HepG2 (cell line): Measurements from ENCODE around the gene DHRS1. TPM values are rescaled to one million over a fixed set of nuclear protein-coding genes. Genes with fewer than 3 reads are reported as not detected.

Source experiments
- ATAC-seq: fragments of 200-7000 bp; cut with Tn5 transposase; 3 replicates; pipeline ENCODE4 v1.9.1; 2020; ENCODE audit warnings: mild to moderate bottlenecking, moderate library complexity
- BruUV-seq: library from RNA; stranded (reverse); fragments of 400-500 nt; replicated peaks from 2 replicates; lab custom pipeline; 2021; lab: Mats Ljungman, UMichigan
- CTCF ChIA-PET: fragments of 300-600 bp; formaldehyde crosslinking; extraction: SDS; loops from one replicate; lab custom pipeline; 2021; ENCODE audit warnings: low total read pairs, inconsistent platforms, low intra/inter-chr PET ratio; lab: Yijun Ruan, JAX
- POLR2A ChIA-PET: fragments of 350-600 bp; sonication (Branson Sonifier 250); formaldehyde crosslinking; loops from one replicate; lab custom pipeline; 2020; ENCODE audit warnings: antibody characterized with exemption, inconsistent platforms; lab: Yijun Ruan, JAX
- DNase-seq: peaks from one replicate; pipeline ENCODE4 v3.0.0-alpha.2; 2015; ENCODE audit warnings: low spot score
- FAIRE-seq: peaks from 3 replicates; lab custom pipeline; 2011; peaks lifted over from hg19 to GRCh38; lab: Jason Lieb, UNC
- H2AFZ ChIP-seq: one replicate; pipeline ENCODE4 v1.6.1; 2011; ENCODE audit warnings: low read length, inconsistent platforms
- H3K27ac ChIP-seq: fragments of 300-600 bp; 3 replicates; pipeline ENCODE4 v1.8.0; 2011; ENCODE audit warnings: mixed run types, mild to moderate bottlenecking, mixed read lengths, low read length, inconsistent platforms; ENCODE audit not compliant: insufficient read depth; ENCODE audit errors: extremely low read length
- H3K27me3 ChIP-seq, 2 experiments: fragments of 200-600 bp in 1 of 2; 2 replicates in 1 of 2; 3 replicates in 1 of 2; pipeline versions ENCODE4 v1.6.0 to v1.8.0; 2011; ENCODE audit warnings: low read length in 2 of 2, mild to moderate bottlenecking in 2 of 2, moderate library complexity in 2 of 2, inconsistent platforms in 1 of 2; ENCODE audit not compliant: insufficient read depth in 2 of 2, control insufficient read depth in 1 of 2
- H3K36me3 ChIP-seq, 2 experiments: fragments of 200-600 bp in 1 of 2; replicated peaks in 1 of 2; 2 replicates in 1 of 2; 3 replicates in 1 of 2; pipeline versions ENCODE4 v1.5.1 to v1.8.0; 2011; ENCODE audit warnings: low read length in 2 of 2, inconsistent platforms in 1 of 2; ENCODE audit not compliant: insufficient read depth in 2 of 2, control insufficient read depth in 1 of 2
- H3K4me1 ChIP-seq: 2 replicates; pipeline ENCODE4 v1.5.1; 2012; ENCODE audit warnings: low read length, inconsistent platforms; ENCODE audit not compliant: insufficient read depth
- H3K4me2 ChIP-seq: 2 replicates; pipeline ENCODE4 v1.6.0; 2011; ENCODE audit warnings: low read depth, low read length, inconsistent platforms
- H3K4me3 ChIP-seq, 3 experiments: fragments of 200-600 bp in 1 of 3; sonication (generic), shearing (Covaris generic) in 1 of 3; replicated peaks in 1 of 3; 2 replicates each; pipeline ENCODE4 v1.5.1; 2011 to 2016; ENCODE audit warnings: low read length in 3 of 3, inconsistent platforms in 2 of 3, low read depth in 2 of 3, mild to moderate bottlenecking in 2 of 3, control low read depth in 1 of 3, mixed read lengths in 1 of 3; ENCODE audit not compliant: insufficient read depth in 1 of 3
- H3K79me2 ChIP-seq: one replicate; pipeline ENCODE4 v1.6.1; 2011; ENCODE audit warnings: low read length, inconsistent platforms; ENCODE audit not compliant: insufficient read depth
- H3K9ac ChIP-seq: 2 replicates; pipeline ENCODE4 v1.6.0; 2011; ENCODE audit warnings: mild to moderate bottlenecking, low read depth, low read length, inconsistent platforms; ENCODE audit not compliant: insufficient read depth
- H3K9me3 ChIP-seq: 2 replicates; pipeline ENCODE4 v1.5.1; 2012; ENCODE audit warnings: mild to moderate bottlenecking, low read length
- H4K20me1 ChIP-seq: 2 replicates; pipeline ENCODE4 v1.6.0; 2011; ENCODE audit warnings: inconsistent platforms, mild to moderate bottlenecking, low read length, moderate library complexity; ENCODE audit not compliant: insufficient read depth
- NFAT5 ChIP-seq: sonication (generic); formaldehyde crosslinking; IDR thresholded peaks from 2 replicates; pipeline ENCODE4 v1.4.0; 2020; ENCODE audit warnings: missing genetic modification reagents
- RFX1 ChIP-seq: fragments of 450-650 bp; IDR thresholded peaks from 2 replicates; pipeline ENCODE4 v1.6.1; 2017
- RFX5 ChIP-seq: IDR thresholded peaks from 2 replicates; pipeline ENCODE4 v1.6.1; 2011; ENCODE audit warnings: low read depth, low read length, improper control_type of control experiment
- ZNF101 ChIP-seq: sonication (generic); formaldehyde crosslinking; IDR thresholded peaks from 2 replicates; pipeline ENCODE4 v1.4.0; 2020; ENCODE audit warnings: mild to moderate bottlenecking, low read depth, missing genetic modification reagents, borderline replicate concordance
- ZNF251 ChIP-seq: sonication (generic); formaldehyde crosslinking; IDR thresholded peaks from 2 replicates; pipeline ENCODE4 v1.9.0; 2021; ENCODE audit warnings: mild to moderate bottlenecking, missing genetic modification reagents
- WGBS: methylation state at CpG from one replicate; pipeline ENCODE4 v1.1.6; 2017; ENCODE audit warnings: low lambda C conversion rate; 5-methylcytosine and 5-hydroxymethylcytosine counted together
- in situ Hi-C: cut with HindIII; loops from 2 replicates; pipeline ENCODE4 v1.10.0; 2017; ENCODE audit warnings: low pct_unique_long_range_greater_than_20kb; ENCODE audit not compliant: extremely low pct_ligation_motif_present
- intact Hi-C: fragments of 100-400 bp; cut with micrococcal nuclease; formaldehyde crosslinking; loops from one replicate; pipeline ENCODE4 v1.10.0; 2022; ENCODE audit not compliant: unreplicated experiment
- polyA plus RNA-seq, 8 experiments: library from polyadenylated mRNA; depleted of rRNA in 3 of 8; stranded (reverse) in 7 of 8; unstranded in 1 of 8; fragments of >200 nt; fragmentation: Illumina TruSeq in 4 of 8; extraction: Trizol in 4 of 8; gene quantifications; 2 replicates each; pipeline versions ENCODE4 v1.2.1 to v1.2.3, GENCODE V29; 2011 to 2016; ENCODE audit warnings: low read depth in 4 of 8, missing spikeins in 1 of 8, mixed read lengths in 1 of 8; ENCODE audit not compliant: insufficient read depth in 1 of 8
- total RNA-seq, 5 experiments: library from RNA; depleted of rRNA; stranded (reverse); fragments of >200 nt; fragmentation: Illumina TruSeq; extraction: Trizol; gene quantifications; 2 replicates each; pipeline ENCODE4 v1.2.3, GENCODE V29; 2016; ENCODE audit warnings: low read depth in 1 of 5

DHRS1 gene
- total and polyA plus RNA-seq, 2 of the 13 experiments (the other 11 are each of a cell fraction or from before 2014, with no cell fraction given): 49.8 to 60.8 TPM

GRCh38 chr14:24299255-24300191 is at the start of gene DHRS1, which contains the start of gene NOP9 (continued):
- TF ChIP-seq NFAT5 (CRISPR knock-in tag): peak; percentile 93
- 0 out of 2 replicates have a peak, but pooled peaks have one; percentile 72 for TF ChIP-seq ZNF251 (CRISPR knock-in tag)
- peak; percentile 79 for TF ChIP-seq RFX5

- WGBS: 94% methylated on average over 2 of the region's 2 CpGs
- Histone ChIP-seq H3K4me3 (no peak overlapping the region), H3K27ac (no peak overlapping the region), H4K20me1 (no peaks in the 10 kb centered on the region), H3K9ac (no peak overlapping the region), H3K4me2 (no peak overlapping the region), H3K27me3 (peaks cover 3 to 14% of the 10 kb centered on the region in 2 experiments; a peak in 2 of 5 replicates), H3K9me3 (no peaks in the 10 kb centered on the region), H3K36me3 (no peaks in the 10 kb centered on the region), H3K4me1 (peaks cover 9% of the 10 kb centered on the region), H3K79me2 (no peaks in the 10 kb centered on the region), H2AFZ (no peak overlapping the region)
- in situ Hi-C loops (no loop called here), intact Hi-C loops (no loop called here)
- CTCF ChIA-PET: no interaction called here
- FAIRE-seq (no peak), DNase-seq (no peak), ATAC-seq (no peak)
- POLR2A ChIA-PET: interaction anchor here (1.7 kb wide), 1 partner anchor 82 kb away, joined by 5 read pairs; the partner anchor contains the start of gene KHNYN
- no TSS peak for BruUV-seq
- no peak for TF ChIP-seq RFX1
- 0 out of 2 replicates have a peak, but pooled peaks have one; percentile 46 for TF ChIP-seq ZNF101
Observed at GRCh38 chr14:24348186-24348585, 48.6 kb upstream of the DHRS1 start.
